ENCODE results near the gene ARMC5. TPM values are rescaled to one million over a fixed set of nuclear protein-coding genes. Genes with fewer than 3 reads are reported as not detected.
A peak's percentile ranks its signal among the peaks of the same experiment; 100 is the strongest.

The ARMC5 gene
- polyA plus RNA-seq (2012; rRNA removed): 7.0 and 8.9 TPM in 2 replicates
- 3.1 and 4.3 TPM in 2 replicates for polyA plus RNA-seq (2012; cell fraction: cytosol; rRNA removed)
- polyA plus RNA-seq (2012; cell fraction: nucleus; rRNA removed): 27.4 and 34.6 TPM in 2 replicates

- H3K4me1 ChIP-seq (ENCODE audit: control insufficient read depth in 1 of 2, insufficient read depth in 2 of 2, low read depth in 1 of 2, low read length in 1 of 2): peaks cover 33 to 35% of the 10 kb centered on the region in 2 experiments; a peak in 2 of 4 replicates
- no peaks in the 10 kb centered on the region for H3K9me2 ChIP-seq
- peak within 1 kb of the TSS; percentile 92 for H3K4me2 ChIP-seq
- peaks cover 28% of the 10 kb centered on the region for H4K20me1 ChIP-seq (ENCODE audit: insufficient read depth)
- H3K9ac ChIP-seq: peak within 1 kb of the TSS; percentile 98
- peak within 1 kb of the TSS; percentile 72 to 88 for H3K4me3 ChIP-seq (ENCODE audit: low read depth in 2 of 2, low read length in 1 of 2)
- TF ChIP-seq REST (IDR thresholded peaks at IDR 0.05; ENCODE audit: low read depth, low read length): no peak; the same call in 1 of the 2 replicates
- no peak for TF ChIP-seq PBX3 (IDR thresholded peaks at IDR 0.05)
- no peak for TF ChIP-seq RCOR1 (IDR thresholded peaks at IDR 0.05; ENCODE audit: low read length)
- TF ChIP-seq POLR2AphosphoS5 (IDR thresholded peaks at IDR 0.05; ENCODE audit: low read depth, low read length): peak; percentile 88
- peak; percentile 97 for TF ChIP-seq MAX (IDR thresholded peaks at IDR 0.05; ENCODE audit: low read depth)
- TF ChIP-seq YY1 (IDR thresholded peaks at IDR 0.05; ENCODE audit: low read depth): peak; percentile 97
- TF ChIP-seq ELF1 (IDR thresholded peaks at IDR 0.05): peak; percentile 99
- peak; percentile 73 for TF ChIP-seq CTCF (IDR thresholded peaks at IDR 0.05)
- TF ChIP-seq FOSL2 (IDR thresholded peaks at IDR 0.05; ENCODE audit: borderline replicate concordance, low read depth): no peak
- peak; percentile 96 for TF ChIP-seq TAF1 (IDR thresholded peaks at IDR 0.05; ENCODE audit: borderline replicate concordance, low read depth, low read length)
- TF ChIP-seq MXI1 (IDR thresholded peaks at IDR 0.05; ENCODE audit: low read depth, low read length): peak; percentile 94
- TF ChIP-seq CHD2 (IDR thresholded peaks at IDR 0.05; ENCODE audit: low read length, partially characterized antibody): peak; percentile 76
- no peak for TF ChIP-seq TCF12 (IDR thresholded peaks at IDR 0.05)
- peak; percentile 86 for TF ChIP-seq GABPA (IDR thresholded peaks at IDR 0.05; ENCODE audit: low read depth)
- TF ChIP-seq ZBTB33 (IDR thresholded peaks at IDR 0.05; ENCODE audit: borderline replicate concordance, low read depth): 0 out of 2 replicates have a peak, but pooled peaks have one; percentile 54
- peak; percentile 28; the same call in 1 of the 2 replicates for TF ChIP-seq SMC3 (IDR thresholded peaks at IDR 0.05; ENCODE audit: low read depth, low read length)
- TF ChIP-seq NFIC (IDR thresholded peaks at IDR 0.05; ENCODE audit: borderline replicate concordance): no peak
- H2AFZ ChIP-seq (ENCODE audit: low read depth): peak within 1 kb of the TSS; percentile 82
- H3K27ac ChIP-seq (ENCODE audit: low read depth in 2 of 2, low read length in 1 of 2): peak within 1 kb of the TSS; percentile 96 to 97
- H3F3A ChIP-seq (replicated peaks; ENCODE audit: insufficient read depth): peaks cover 14% of the 10 kb centered on the region
- H3K36me3 ChIP-seq (replicated peaks in 1 of 2; ENCODE audit: control insufficient read depth in 1 of 2, insufficient read depth in 2 of 2, low read length in 1 of 2): peaks cover 10% of the 10 kb centered on the region in 2 experiments
- ChIA-PET POLR2A (interaction anchor here (0.7 to 3.6 kb wide), 17 partner anchors 8 to 385 kb away, joined by 3 to 15 read pairs (median 4); partner anchors contain the start of genes FUS, KAT8, RUSF1 and TGFB1I1), CTCF (interaction anchor here (0.8 to 8.0 kb wide), 22 partner anchors 7 to 410 kb away, joined by 3 to 80 read pairs (median 4); partner anchors contain the start of genes FUS, RUSF1, TGFB1I1 and ZNF843)
- no peaks in the 10 kb centered on the region for H3K27me3 ChIP-seq (ENCODE audit: insufficient read depth)
- H3K79me2 ChIP-seq (ENCODE audit: insufficient read depth): peaks cover 50% of the 10 kb centered on the region
- 1% methylated on average over 33 of the region's 91 CpGs for WGBS (ENCODE audit: low lambda C conversion rate)
- no peaks in the 10 kb centered on the region for H3K9me3 ChIP-seq
- DNase-seq: peak; percentile 89
These were observed at the start of gene ARMC5 for GRCh38 chr16:31458844-31459686. ARMC5 (plus strand) TSS chr16:31459501; CDS start chr16:31459525, 24 bp downstream.
